Activated CD8-positive, alpha-beta memory T cell treated with anti-CD3 and anti-CD28 coated beads for 36 hours (primary cell): ENCODE data around the gene SNCAIP. TPM values are rescaled to one million over a fixed set of nuclear protein-coding genes. Genes with fewer than 3 reads are reported as not detected.

Experiments used
- CTCF ChIA-PET: fragments of 350-600 bp; sonication (Branson Sonifier 250); formaldehyde crosslinking; loops from one replicate; lab custom pipeline; 2021; ENCODE audit warnings: antibody characterized with exemption; lab: Charles Lee
- POLR2A ChIA-PET: fragments of 350-600 bp; sonication (Branson Sonifier 250); formaldehyde crosslinking; loops from one replicate; lab custom pipeline; 2021; ENCODE audit warnings: antibody characterized with exemption; lab: Charles Lee
- total RNA-seq, 2 experiments: library from RNA; stranded (reverse); gene quantifications; one replicate each; pipeline ENCODE4 v1.2.3, GENCODE V29; 2021

Gene SNCAIP
- total RNA-seq, 2 experiments from 2014 or later, result not detected

DNA sequence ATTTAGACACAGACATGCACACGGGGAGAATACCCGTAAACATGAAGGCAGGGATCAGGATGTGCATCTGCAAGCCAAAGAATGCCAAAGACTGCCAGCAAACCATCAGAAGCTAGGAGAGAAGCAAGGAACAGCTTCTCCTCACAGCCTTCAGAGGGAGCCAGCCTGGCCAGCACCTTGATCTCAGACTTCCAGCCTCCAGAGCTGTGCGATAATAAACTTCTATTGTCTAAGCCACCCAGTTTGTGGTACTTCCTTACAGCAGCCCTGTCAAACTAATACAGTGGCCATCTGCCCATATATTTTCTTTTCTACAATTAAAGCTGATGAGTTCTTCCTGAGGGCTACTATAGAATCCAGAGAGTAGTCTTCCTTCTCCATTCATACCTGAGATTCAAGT lies 135.0 kb downstream of the SNCAIP start:
- ChIA-PET POLR2A (no interaction called here), CTCF (no interaction called here)

DNA sequence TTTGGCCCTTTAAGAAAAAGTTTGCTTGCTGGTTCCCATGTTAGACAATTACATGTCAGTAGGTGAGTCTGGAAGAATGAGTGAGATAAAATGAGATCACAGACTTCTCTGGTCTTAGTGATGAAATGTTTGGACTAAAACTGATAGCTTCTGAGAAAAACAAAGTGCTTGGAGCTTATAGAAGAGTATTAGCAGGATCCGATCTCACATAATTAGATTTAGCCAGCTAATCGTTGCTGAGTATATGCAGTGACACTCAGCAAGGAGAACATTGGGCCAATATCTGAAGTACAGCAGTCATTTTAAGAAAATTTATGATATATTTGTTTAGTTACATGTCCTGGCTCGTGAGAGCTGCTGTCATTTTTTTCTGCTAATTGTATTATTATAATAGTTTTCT lies 135.8 kb downstream of the SNCAIP start:
- ChIA-PET POLR2A (no interaction called here), CTCF (no interaction called here)

DNA sequence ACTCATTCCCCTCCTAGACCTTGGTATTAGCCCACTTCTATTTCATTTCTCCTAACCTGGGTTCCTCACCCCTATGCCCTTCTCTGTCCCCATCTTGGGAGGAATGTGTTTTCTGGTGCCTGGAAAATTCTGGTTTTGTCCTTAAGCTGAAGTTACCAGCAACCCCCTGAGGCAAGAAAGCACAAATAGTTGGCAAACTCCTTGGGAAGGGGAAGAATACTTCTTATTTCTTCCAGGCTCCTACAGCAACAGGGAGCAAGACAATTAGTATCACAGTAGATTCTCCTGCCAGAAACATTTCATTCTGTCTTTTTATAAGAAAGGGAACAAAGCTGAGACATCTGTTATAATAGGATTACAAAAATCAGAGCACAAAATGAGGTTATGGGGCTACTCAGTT lies 142.5 kb downstream of the SNCAIP start:
- ChIA-PET CTCF (no interaction called here), POLR2A (no interaction called here)

DNA sequence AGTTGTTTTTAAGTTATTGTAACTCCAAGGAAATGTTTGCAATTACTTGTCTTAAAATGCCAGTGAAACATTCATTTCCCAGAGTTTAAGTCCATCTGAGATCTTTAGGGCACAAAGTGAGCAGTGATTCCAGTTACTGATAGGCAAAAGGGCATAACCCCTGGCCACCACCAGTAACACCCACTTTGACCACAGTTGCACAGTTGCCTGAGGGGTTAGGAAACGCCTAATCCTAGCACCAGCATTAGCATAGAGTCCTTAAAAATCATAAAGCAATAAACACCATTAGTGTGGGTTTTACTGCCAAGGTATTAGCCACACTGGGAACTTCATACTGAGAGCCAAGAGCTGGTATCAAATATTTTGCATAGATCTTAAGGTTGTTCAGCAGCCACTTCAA lies 143.9 kb downstream of the SNCAIP start:
- ChIA-PET POLR2A (no interaction called here), CTCF (no interaction called here)

DNA sequence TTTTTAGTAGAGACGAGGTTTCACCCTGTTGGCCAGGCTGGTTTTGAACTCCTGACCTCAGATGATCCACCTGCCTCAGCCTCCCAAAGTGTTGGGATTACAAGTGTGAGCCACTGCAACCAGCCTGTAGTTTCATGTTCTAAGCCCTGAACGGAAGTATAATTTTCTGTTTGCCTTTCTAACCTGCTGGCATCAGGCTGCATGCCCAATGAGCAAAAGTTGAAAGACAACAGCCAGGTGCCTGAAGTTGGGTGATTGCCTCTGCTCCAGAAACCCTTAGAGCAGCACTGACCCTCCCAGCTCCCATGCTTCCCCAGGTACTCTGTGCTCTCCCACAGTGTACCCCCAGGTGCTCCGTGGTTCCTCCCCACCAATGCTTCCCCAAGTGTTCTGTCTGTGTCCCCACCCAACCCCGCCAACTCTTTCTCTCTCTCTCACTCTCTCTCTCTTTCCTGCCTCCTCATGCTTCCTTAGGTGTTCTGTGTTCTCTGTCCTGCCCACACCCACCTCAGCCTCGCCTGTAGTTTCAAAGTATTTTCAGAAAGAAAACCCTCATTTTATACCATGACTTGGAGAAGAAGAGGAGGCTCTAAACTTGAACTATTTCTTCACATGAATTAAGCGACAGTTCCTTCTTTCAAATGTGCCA lies 145.3 kb downstream of the SNCAIP start:
- POLR2A ChIA-PET, result no interaction called here

DNA sequence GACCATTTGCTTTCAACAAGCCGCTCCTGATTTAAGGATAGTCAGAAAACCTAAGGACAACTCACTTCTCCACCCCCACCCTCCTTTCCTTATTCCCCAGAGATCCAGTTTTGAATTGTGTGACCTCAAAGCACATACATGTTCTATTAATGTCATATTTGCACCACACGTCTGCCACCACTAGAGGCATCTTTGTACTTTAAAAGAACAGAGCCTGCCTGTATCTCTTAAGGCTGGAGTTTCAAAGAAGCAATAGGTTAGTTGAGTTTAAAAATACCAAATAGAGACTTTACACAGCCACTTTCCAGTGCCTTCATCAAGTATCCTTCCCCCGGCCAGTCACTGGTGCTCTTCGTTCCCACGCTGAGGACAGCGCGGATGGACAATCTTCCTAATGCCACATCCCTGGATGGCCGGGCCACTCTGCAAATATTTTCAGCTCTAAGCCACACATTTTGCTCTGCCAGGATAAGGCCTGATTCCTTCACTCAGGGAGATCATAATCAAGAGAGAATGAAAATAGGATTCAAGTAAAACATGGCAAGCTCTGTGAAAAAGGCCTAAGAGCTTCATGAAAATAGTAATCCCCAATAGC lies 146.3 kb downstream of the SNCAIP start:
- CTCF ChIA-PET, result interaction anchor here (0.6 kb wide), 1 partner anchor 167 kb away, joined by 3 read pairs; no protein-coding TSS in a partner anchor

More for the DNA sequence above, 145.3 kb downstream of the SNCAIP start:
- CTCF ChIA-PET, result no interaction called here

DNA sequence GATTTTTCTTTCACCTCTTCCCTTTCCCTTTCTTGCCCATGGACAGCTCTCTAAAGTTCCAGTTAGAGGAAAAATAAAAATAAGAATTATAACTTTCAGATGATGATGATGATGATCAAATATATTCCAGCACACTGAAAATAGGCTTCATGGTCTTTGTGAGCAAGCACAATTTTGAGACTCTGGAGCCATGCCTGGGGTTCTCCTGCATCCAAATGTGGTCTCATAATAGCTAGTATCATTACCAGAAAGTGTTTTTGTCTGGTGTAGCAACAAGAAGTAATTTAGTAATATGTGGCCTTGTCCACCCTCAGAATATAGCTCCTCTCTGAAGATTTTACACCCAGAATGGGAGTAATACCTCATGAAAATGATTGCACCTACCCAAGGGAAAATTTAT lies 150.4 kb downstream of the SNCAIP start:
- CTCF ChIA-PET, result no interaction called here
- POLR2A ChIA-PET, result no interaction called here

More for the DNA sequence above, 146.3 kb downstream of the SNCAIP start:
- POLR2A ChIA-PET, result no interaction called here

DNA sequence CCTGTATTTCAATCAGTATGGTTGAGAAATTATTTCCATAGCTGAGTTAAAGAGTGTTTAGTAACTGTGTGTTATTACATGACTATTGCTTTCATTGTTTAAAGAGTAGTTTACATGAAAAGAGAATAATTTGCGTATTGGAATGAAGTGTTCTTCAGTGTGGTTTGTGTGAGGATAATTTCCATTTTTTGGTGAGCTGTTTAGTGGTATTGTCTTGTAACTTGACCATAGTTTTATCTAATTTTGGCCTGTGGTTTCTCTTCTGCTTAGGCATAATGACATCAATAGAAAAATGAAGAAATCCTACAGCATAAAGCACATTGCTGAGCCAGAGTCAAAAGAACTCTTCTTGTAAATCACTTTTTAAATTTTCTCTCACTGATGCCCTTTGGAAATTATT lies 151.2 kb downstream of the SNCAIP start:
- POLR2A ChIA-PET, result no interaction called here
- CTCF ChIA-PET, result no interaction called here

DNA sequence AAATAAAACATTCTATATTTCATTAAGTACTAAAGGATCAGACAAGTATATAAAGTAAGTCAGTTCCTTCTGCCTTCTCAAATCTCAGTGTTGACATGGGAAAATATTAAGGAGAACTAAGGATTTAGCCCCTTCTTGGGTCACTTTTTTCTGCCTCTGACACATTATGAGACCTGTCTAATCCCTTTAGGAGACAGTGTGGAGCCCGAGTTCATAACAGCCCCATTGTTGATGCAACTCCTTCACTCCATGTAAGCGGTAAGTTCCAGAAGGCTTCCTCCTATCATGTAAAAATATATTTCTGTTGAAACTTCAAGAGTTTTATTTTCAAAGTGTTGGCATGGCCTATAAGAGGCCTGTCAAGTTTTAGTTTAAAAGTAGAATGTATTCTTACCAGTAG lies 152.2 kb downstream of the SNCAIP start:
- CTCF ChIA-PET, result no interaction called here
- POLR2A ChIA-PET, result no interaction called here

DNA sequence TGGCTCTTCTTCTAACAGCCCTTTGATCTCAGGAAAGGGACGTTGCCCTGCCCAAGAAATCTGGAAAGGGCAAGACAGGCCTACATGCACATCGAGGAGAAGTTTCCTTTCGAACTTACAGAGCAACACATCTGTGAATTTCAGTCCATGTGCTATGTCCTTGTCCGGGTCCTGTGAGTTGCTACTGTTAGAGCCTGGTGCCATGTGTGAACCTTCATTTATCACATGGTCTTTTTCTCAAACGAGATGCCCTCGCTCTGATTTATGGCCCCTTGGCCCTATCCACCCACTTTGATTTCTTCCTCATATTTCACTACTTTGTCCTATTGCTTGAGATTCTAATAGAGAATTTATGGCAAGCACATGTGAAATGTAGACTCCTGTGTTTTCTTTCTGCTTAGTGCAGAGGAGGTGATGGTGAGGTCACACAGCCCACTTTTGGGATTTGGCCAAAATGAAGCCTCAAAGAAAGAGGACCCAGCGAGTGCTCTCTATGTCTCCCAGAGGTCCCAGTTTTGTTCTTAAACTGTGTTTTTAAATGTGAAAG lies 153.1 kb downstream of the SNCAIP start:
- ChIA-PET CTCF (no interaction called here), POLR2A (no interaction called here)

DNA sequence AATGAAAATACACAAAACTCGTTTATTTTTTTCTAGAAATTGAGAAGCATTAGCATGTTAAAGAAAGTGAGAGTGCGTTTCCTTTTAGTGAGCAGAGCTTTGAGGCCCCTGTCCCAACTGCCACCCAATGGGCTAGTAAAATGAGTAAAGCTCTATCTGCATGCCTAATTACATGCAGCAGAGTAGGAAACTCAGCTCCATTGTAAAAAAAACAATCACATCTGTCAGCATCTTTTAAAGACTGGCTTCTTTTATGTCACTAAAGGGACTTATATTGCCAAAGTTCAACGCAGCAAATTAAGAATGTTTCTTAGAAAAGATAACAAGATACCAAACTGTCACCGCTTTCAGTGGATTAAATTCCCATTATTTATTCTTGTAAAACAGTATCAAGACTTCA lies 154.0 kb downstream of the SNCAIP start:
- ChIA-PET POLR2A (no interaction called here), CTCF (no interaction called here)

DNA sequence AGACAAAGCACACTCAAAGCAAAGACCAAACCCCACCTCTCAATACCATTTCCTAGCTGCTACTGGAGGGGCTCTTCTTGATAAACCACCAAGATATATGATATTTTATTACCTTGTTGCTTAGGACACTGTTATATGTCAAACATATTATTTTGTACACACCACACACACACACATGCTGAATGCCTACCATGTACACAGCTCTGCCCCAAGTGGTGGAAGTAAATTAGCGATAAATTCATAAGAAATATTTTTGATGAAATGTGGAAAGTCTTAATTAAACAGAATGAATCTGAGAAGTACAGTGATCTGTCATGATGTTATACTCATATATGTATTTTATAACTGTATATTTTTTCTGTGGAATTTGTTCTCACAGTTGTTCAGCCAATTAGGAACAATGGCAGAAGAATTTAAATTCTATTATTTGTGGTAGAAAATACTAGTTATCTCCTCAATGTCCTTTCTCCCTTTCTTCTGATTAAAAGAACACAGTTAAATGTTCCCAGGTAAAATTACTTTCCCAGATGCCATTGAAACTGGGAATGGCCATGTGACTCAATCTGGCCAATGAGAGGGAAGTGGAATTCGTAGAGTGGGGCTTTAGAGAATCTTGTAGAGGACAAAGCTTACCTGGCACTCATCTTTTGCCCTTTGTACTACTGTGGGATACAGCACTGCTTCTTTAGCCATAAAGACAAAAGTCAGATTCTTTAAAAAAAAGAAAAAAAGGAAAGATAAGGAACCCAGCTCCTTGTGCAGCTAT lies 156.5 kb downstream of the SNCAIP start:
- CTCF ChIA-PET, result no interaction called here

DNA sequence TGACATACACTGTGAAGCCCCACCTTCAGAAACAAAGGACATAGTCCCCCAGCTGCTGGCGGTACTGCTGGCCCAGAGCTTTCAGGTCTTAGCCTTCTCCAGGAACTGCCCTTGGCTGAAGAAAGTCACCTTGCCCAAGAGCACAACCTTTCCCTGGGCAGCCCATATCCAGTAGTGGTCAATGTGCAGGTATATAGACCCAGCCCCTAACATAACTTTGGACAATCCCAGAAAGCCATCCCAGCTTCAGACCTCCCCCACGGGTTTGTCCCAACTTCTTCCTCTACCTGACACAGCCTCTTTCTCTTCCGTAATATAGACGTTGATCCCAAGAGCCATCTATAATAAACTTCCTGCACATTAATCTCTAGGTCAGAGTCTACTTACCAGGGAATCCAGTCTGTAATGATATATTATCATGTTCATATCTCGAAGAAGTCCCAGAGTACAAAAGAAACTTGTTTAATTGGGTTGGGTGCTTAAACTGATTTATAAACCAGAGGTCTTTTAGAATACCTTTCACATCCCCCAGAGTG lies 157.4 kb downstream of the SNCAIP start:
- ChIA-PET CTCF (no interaction called here), POLR2A (no interaction called here)

More for the DNA sequence above, 156.5 kb downstream of the SNCAIP start:
- POLR2A ChIA-PET, result no interaction called here

DNA sequence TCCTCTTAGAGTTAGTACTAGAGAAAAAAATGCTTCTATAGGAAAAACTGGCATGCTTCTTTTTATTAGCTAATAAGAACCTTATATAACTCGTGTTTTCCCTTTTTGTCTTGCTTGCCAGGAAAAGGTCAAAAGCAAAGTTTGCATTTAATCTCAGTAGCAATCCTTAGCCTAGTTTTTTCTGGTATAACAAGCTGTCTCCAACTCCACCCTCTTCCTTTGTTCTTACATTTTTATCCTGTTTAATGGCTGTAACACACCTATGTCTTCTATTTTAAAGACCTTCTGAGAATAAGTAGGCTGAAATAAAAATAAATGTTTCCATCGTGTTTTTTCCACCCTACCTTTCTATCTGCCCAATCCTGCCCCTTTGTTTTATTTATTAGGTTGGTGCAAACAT lies 158.3 kb downstream of the SNCAIP start:
- ChIA-PET POLR2A (no interaction called here), CTCF (no interaction called here)

DNA sequence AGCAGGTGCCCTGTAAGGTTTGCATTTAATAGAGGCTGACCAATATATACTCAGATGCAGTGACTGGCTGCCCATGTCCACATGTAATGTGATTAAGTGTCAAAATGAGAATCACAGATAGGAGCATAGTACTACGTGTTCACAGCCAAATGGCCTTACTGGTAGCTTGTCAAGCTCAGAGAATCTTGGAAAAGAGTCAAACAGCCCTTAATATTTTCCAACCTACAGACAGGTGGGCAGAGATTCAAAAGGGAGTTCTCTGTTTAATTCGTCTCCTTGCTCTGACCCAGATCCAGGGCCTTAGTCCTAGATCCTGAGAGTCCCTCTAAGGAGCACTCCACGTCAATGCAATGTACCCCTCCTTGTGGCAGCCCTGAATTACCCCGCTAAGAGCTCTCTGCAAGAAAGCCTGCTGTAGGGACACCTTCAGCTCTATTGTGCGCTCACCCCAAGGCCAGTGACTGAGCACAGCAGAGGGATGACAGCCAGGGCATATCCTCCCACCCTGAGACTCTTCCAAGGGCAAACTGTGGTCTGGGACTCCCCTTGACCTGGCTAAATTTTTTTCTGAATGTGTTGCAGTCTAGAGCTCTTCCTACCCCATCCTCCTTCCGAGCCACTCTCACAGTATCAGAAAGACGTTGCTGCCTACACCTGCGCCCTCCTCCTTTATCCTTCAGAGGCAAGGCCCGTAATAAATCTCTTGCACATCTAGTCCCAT lies 159.2 kb downstream of the SNCAIP start:
- ChIA-PET CTCF (no interaction called here), POLR2A (no interaction called here)

DNA sequence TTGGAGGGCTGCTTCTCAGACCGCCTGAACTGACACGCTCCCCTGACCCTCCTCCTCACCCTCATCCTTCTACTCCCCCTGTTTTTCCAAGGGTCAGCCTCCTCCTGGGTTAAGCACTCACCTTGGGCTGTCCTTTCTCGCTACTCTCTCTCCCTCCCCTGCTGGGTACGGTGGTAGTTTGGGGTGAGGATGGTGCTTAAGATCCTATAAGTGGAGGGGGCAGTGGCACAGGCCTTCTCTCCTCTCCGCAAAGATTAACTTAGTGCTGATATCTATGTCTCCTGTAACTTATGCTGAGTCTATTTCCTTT lies 159.7 kb downstream of the SNCAIP start:
- POLR2A ChIA-PET, result no interaction called here

DNA sequence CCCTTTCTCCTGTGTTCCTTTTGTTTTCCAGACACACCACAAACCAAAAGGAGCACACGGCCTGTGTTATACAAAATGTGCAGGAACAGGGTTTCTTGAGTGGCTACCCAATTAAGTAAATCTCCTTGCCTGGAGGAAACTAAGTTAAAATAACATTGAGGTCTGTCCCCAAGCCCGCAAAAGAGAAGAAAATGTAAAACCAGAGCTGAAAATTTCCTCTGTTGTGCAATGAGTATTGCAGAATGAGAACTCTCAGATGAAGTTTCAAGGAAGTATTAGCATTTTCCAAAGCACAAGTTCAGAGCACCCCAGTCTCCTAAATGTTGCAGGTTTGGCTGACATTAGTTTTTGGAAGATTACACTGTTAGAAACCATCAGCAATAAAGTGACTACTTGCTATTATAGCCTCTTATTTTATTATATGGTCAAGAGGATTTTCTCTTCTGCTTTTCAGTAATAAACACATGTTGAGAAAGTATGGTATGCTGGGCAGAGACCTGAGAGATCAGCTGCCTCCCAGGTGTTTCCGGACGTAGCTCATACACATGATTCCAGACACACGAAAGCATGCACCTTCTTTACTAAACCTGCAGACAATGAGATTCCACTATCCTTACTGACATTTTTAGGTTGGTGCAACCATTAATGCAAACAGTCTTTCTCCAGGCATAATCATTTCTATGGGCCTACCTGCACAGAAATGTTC lies 161.3 kb downstream of the SNCAIP start:
- CTCF ChIA-PET, result no interaction called here
- POLR2A ChIA-PET, result no interaction called here

More for the DNA sequence above, 159.7 kb downstream of the SNCAIP start:
- CTCF ChIA-PET, result no interaction called here

DNA sequence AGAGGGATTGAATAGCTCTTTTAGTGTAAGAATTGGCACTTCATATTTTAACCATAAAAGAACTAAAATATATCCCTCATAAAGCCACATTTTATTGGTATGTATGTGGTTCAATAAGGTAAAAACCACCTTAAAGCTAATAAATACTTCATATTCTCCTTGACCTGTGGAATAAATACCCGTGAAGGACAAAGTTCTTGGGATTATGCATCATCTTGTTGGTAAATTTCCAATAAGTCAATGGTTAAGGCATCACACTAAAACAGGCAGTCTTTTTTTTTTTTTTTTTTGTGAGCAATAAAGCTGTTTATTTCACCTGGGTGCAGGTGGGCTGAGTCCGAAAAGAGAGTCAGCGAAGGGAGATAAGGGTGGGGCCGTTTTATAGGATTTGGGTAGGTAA lies 161.9 kb downstream of the SNCAIP start:
- CTCF ChIA-PET, result no interaction called here

DNA sequence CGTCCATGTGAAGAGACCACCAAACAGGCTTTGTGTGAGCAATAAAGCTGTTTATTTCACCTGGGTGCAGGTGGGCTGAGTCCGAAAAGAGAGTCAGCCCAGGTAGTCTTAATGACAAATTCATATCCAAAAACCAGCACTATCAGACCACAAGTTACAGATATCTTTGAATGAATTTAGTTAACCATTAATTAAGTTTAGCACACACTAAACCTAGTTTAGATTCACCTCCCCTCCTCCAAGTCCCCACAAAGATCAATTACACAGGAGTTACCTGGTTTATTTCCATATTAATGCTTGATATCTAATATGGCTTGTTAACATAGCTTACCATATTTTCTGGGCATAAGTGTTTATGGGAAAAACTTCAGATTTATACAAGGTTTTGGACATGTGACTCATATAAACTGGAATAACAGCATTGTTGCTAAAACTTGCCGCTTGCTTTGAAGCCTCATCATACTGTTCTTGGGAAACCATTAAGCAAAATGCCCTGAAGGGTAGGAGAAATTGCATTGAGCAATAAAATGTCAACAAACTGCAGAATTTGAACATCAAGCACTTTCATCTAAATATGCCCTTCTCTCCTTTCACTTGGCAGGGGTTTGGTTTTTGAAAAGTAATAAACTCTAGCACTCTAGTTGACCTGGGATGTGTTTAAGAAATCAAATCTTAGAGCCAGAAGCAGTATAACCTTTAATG lies 166.9 kb downstream of the SNCAIP start:
- POLR2A ChIA-PET, result no interaction called here
- CTCF ChIA-PET, result no interaction called here

More for the DNA sequence above, 161.9 kb downstream of the SNCAIP start:
- POLR2A ChIA-PET, result no interaction called here
